SK-N-SH treated with all-trans-retinoic acid at 6 μM for 48 hours (cell line): ENCODE data around the gene CGNL1.

ENCODE experiments used
- CSDC2 ChIP-seq: fragments of 250-450 bp; sonication (Bioruptor Pico); IDR thresholded peaks from 2 replicates; pipeline ENCODE4 v1.5.0; 2020; ENCODE audit warnings: mild to moderate bottlenecking, moderate library complexity
- ESRRG ChIP-seq: fragments of 250-450 bp; sonication (Bioruptor Pico); IDR thresholded peaks from 2 replicates; pipeline ENCODE4 v1.6.1; 2021; ENCODE audit warnings: mild to moderate bottlenecking
- SNAI2 ChIP-seq: fragments of 250-450 bp; sonication (Bioruptor Pico); IDR thresholded peaks from 2 replicates; pipeline ENCODE4 v1.5.0; 2020; ENCODE audit warnings: mild to moderate bottlenecking, moderate library complexity
- ZNF70 ChIP-seq: fragments of 450-650 bp; formaldehyde crosslinking; IDR thresholded peaks from 2 replicates; pipeline ENCODE4 v1.5.0; 2020; ENCODE audit warnings: mild to moderate bottlenecking, moderate library complexity
- TF ChIP-seq, protein P1 (sequence below): fragments of 250-450 bp; sonication (Bioruptor Pico); IDR thresholded peaks from 2 replicates; pipeline ENCODE4 v1.5.1; 2020; ENCODE audit warnings: low read depth, mild to moderate bottlenecking, moderate library complexity
- TF ChIP-seq, protein P2 (sequence below): fragments of 250-450 bp; sonication (Bioruptor Pico); IDR thresholded peaks from 2 replicates; pipeline ENCODE4 v1.8.0; 2020; ENCODE audit warnings: mild to moderate bottlenecking, moderate library complexity, borderline replicate concordance
- TF ChIP-seq, protein P3 (sequence below): fragments of 250-450 bp; sonication (Bioruptor Pico); IDR thresholded peaks from 2 replicates; pipeline ENCODE4 v1.5.1; 2021; ENCODE audit warnings: mild to moderate bottlenecking, moderate library complexity
- TF ChIP-seq, protein P4 (sequence below): fragments of 250-450 bp; sonication (Bioruptor Pico); IDR thresholded peaks from 2 replicates; pipeline ENCODE4 v1.8.0; 2021; ENCODE audit warnings: low read depth, mild to moderate bottlenecking, moderate library complexity, borderline replicate concordance

DNA sequence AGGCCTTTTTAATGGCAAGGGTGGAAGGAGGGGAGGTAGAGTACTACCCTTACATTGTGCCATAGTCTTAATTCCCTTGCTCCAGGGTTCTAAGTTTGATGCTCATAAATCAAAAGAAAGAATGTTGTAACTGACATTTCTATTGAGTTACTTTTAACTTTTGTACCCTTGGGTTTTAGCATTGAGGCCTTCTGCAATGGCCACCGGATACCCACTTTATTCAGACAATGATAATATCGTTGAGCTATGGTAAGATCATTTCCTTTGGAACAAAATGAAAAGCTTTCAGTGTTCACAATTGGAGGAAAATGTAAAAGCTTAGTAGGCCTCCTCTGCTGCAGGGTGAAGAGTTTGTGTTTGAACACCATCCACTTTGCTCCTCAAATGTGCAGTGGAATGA, 16.8 kb downstream of the CGNL1 start:
- TF ChIP-seq, protein P1, sequence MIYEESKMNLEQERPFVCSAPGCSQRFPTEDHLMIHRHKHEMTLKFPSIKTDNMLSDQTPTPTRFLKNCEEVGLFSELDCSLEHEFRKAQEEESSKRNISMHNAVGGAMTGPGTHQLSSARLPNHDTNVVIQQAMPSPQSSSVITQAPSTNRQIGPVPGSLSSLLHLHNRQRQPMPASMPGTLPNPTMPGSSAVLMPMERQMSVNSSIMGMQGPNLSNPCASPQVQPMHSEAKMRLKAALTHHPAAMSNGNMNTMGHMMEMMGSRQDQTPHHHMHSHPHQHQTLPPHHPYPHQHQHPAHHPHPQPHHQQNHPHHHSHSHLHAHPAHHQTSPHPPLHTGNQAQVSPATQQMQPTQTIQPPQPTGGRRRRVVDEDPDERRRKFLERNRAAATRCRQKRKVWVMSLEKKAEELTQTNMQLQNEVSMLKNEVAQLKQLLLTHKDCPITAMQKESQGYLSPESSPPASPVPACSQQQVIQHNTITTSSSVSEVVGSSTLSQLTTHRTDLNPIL (CRISPR knock-in tag) = no peak
- TF ChIP-seq, protein P2, sequence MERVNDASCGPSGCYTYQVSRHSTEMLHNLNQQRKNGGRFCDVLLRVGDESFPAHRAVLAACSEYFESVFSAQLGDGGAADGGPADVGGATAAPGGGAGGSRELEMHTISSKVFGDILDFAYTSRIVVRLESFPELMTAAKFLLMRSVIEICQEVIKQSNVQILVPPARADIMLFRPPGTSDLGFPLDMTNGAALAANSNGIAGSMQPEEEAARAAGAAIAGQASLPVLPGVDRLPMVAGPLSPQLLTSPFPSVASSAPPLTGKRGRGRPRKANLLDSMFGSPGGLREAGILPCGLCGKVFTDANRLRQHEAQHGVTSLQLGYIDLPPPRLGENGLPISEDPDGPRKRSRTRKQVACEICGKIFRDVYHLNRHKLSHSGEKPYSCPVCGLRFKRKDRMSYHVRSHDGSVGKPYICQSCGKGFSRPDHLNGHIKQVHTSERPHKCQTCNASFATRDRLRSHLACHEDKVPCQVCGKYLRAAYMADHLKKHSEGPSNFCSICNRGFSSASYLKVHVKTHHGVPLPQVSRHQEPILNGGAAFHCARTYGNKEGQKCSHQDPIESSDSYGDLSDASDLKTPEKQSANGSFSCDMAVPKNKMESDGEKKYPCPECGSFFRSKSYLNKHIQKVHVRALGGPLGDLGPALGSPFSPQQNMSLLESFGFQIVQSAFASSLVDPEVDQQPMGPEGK (CRISPR knock-in tag) = no peak
- TF ChIP-seq CSDC2 (CRISPR knock-in tag) (no peak), ZNF70 (no peak), ESRRG (no peak), SNAI2 (CRISPR knock-in tag) (no peak)
- TF ChIP-seq, protein P3, sequence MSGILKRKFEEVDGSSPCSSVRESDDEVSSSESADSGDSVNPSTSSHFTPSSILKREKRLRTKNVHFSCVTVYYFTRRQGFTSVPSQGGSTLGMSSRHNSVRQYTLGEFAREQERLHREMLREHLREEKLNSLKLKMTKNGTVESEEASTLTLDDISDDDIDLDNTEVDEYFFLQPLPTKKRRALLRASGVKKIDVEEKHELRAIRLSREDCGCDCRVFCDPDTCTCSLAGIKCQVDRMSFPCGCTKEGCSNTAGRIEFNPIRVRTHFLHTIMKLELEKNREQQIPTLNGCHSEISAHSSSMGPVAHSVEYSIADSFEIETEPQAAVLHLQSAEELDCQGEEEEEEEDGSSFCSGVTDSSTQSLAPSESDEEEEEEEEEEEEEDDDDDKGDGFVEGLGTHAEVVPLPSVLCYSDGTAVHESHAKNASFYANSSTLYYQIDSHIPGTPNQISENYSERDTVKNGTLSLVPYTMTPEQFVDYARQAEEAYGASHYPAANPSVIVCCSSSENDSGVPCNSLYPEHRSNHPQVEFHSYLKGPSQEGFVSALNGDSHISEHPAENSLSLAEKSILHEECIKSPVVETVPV (CRISPR knock-in tag) = no peak
- TF ChIP-seq, protein P4, sequence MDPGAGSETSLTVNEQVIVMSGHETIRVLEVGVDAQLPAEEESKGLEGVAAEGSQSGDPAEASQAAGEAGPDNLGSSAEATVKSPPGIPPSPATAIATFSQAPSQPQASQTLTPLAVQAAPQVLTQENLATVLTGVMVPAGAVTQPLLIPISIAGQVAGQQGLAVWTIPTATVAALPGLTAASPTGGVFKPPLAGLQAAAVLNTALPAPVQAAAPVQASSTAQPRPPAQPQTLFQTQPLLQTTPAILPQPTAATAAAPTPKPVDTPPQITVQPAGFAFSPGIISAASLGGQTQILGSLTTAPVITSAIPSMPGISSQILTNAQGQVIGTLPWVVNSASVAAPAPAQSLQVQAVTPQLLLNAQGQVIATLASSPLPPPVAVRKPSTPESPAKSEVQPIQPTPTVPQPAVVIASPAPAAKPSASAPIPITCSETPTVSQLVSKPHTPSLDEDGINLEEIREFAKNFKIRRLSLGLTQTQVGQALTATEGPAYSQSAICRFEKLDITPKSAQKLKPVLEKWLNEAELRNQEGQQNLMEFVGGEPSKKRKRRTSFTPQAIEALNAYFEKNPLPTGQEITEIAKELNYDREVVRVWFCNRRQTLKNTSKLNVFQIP (CRISPR knock-in tag) = no peak
